GM12878 (cell line): ENCODE data around the gene VAC14. TPM values are rescaled to one million over a fixed set of nuclear protein-coding genes. Genes with fewer than 3 reads are reported as not detected.

Experiments used
- ATAC-seq: fragments of 200-7000 bp; cut with Tn5 transposase; 3 replicates; pipeline ENCODE4 v1.9.1; 2020; ENCODE audit warnings: mild to moderate bottlenecking, moderate library complexity
- BruUV-seq: library from RNA; stranded (reverse); fragments of 400-500 nt; replicated peaks from 2 replicates; lab custom pipeline; 2021; lab: Mats Ljungman, UMichigan
- CTCF ChIA-PET: fragments of 300-600 bp; sonication (Branson Sonifier 250); formaldehyde crosslinking; extraction: SDS; loops from one replicate; lab custom pipeline; 2021; ENCODE audit warnings: inconsistent platforms; lab: Yijun Ruan, JAX
- POLR2A ChIA-PET: fragments of 350-600 bp; formaldehyde crosslinking; extraction: SDS; loops from one replicate; lab custom pipeline; 2021; ENCODE audit warnings: inconsistent platforms; lab: Charles Lee
- RAD21 ChIA-PET: fragments of 300-600 bp; sonication (Branson Sonifier 250); formaldehyde crosslinking; loops from one replicate; lab custom pipeline; 2023; ENCODE audit warnings: antibody characterized with exemption; ENCODE audit not compliant: unreplicated experiment; lab: Charles Lee
- SMC1A ChIA-PET: fragments of 300-600 bp; sonication (Branson Sonifier 250); formaldehyde crosslinking; loops from one replicate; lab custom pipeline; 2023; ENCODE audit not compliant: unreplicated experiment, uncharacterized antibody; lab: Charles Lee
- DNase-seq: peaks from one replicate; pipeline ENCODE4 v3.0.0-alpha.2; 2011; ENCODE audit warnings: low read depth, low spot score
- FAIRE-seq: peaks from 3 replicates; lab custom pipeline; 2011; peaks lifted over from hg19 to GRCh38; lab: Jason Lieb, UNC
- H2AFZ ChIP-seq: 2 replicates; pipeline ENCODE4 v1.6.0; 2011; ENCODE audit warnings: low read depth, low read length, control low read depth; ENCODE audit not compliant: control insufficient read depth
- H3K27ac ChIP-seq: 2 replicates; pipeline ENCODE4 v1.5.1; 2011; ENCODE audit warnings: control low read depth; ENCODE audit not compliant: control insufficient read depth, insufficient read depth
- H3K27me3 ChIP-seq, 2 experiments: replicated peaks in 1 of 2; 2 replicates each; pipeline versions ENCODE4 v1.6.0 to v1.6.1; 2011; ENCODE audit warnings: low read length in 1 of 2; ENCODE audit not compliant: control insufficient read depth in 2 of 2, insufficient read depth in 2 of 2
- H3K36me3 ChIP-seq, 2 experiments: 2 replicates each; pipeline ENCODE4 v1.5.1; 2011; ENCODE audit warnings: low read length in 1 of 2; ENCODE audit not compliant: control insufficient read depth in 2 of 2, insufficient read depth in 2 of 2
- H3K4me1 ChIP-seq: 2 replicates; pipeline ENCODE4 v1.6.1; 2011; ENCODE audit warnings: mild to moderate bottlenecking, low read length, moderate library complexity, mixed read lengths; ENCODE audit not compliant: control insufficient read depth, insufficient read depth
- H3K4me2 ChIP-seq: 2 replicates; pipeline ENCODE4 v1.6.0; 2011; ENCODE audit warnings: control low read depth; ENCODE audit not compliant: control insufficient read depth, insufficient read depth
- H3K4me3 ChIP-seq: fragments of 200-600 bp; sonication (generic); 2 replicates; pipeline ENCODE4 v1.5.1; 2016
- H3K79me2 ChIP-seq: 2 replicates; pipeline ENCODE4 v1.6.0; 2011; ENCODE audit warnings: low read length; ENCODE audit not compliant: control insufficient read depth, insufficient read depth
- H3K9ac ChIP-seq: 2 replicates; pipeline ENCODE4 v1.8.0; 2011; ENCODE audit warnings: low read length, control low read depth, mixed read lengths; ENCODE audit not compliant: control insufficient read depth, insufficient read depth
- H3K9me3 ChIP-seq: replicated peaks from 3 replicates; pipeline ENCODE4 v1.5.1; 2011; ENCODE audit warnings: mild to moderate bottlenecking, low read length; ENCODE audit not compliant: control insufficient read depth, insufficient read depth
- H4K20me1 ChIP-seq: 2 replicates; pipeline ENCODE4 v1.6.0; 2011; ENCODE audit not compliant: control insufficient read depth, insufficient read depth
- ASH2L ChIP-seq: fragments of 300-600, 200-600 bp; sonication (generic); IDR thresholded peaks from 2 replicates; pipeline ENCODE4 v1.6.1; 2017; ENCODE audit warnings: low read depth, mild to moderate bottlenecking, borderline replicate concordance
- CHD2 ChIP-seq: IDR thresholded peaks from 2 replicates; pipeline ENCODE4 v1.6.1; 2011; ENCODE audit warnings: low read depth, low read length, improper control_type of control experiment, borderline replicate concordance
- CTCF ChIP-seq, 3 experiments: IDR thresholded peaks in 2 of 3; conservative IDR thresholded peaks in 1 of 3; 2 replicates each; pipeline ENCODE4 v1.5.1; 2011; ENCODE audit warnings: low read depth in 3 of 3, low read length in 3 of 3, mild to moderate bottlenecking in 3 of 3, control low read depth in 2 of 3, moderate library complexity in 2 of 3, inconsistent platforms in 1 of 3, mixed read lengths in 1 of 3; ENCODE audit not compliant: control insufficient read depth in 2 of 3, insufficient read depth in 1 of 3; ENCODE audit errors: extremely low read depth in 1 of 3
- DPF2 ChIP-seq: fragments of 450-650 bp; IDR thresholded peaks from 2 replicates; pipeline ENCODE4 v1.6.1; 2017; ENCODE audit warnings: mild to moderate bottlenecking
- E2F4 ChIP-seq: IDR thresholded peaks from 2 replicates; pipeline ENCODE4 v1.6.1; 2012; ENCODE audit warnings: low read depth, low read length, improper control_type of control experiment
- FOXM1 ChIP-seq: IDR thresholded peaks from 2 replicates; pipeline ENCODE4 v1.6.1; 2012; ENCODE audit warnings: low read depth, mild to moderate bottlenecking, inconsistent platforms, low read length, moderate library complexity
- GABPA ChIP-seq: IDR thresholded peaks from 2 replicates; pipeline ENCODE4 v1.6.1; 2014; ENCODE audit warnings: antibody characterized with exemption, low read depth, mild to moderate bottlenecking, inconsistent platforms
- HDGF ChIP-seq: fragments of 450-650 bp; IDR thresholded peaks from 2 replicates; pipeline ENCODE4 v1.6.1; 2016; ENCODE audit warnings: antibody characterized with exemption
- MEF2A ChIP-seq: IDR thresholded peaks from 2 replicates; pipeline ENCODE4 v1.6.1; 2011; ENCODE audit warnings: low read depth, mild to moderate bottlenecking, low read length, moderate library complexity; ENCODE audit not compliant: insufficient read depth
- NFIC ChIP-seq: IDR thresholded peaks from 2 replicates; pipeline ENCODE4 v1.6.1; 2012; ENCODE audit warnings: low read depth, mild to moderate bottlenecking, inconsistent platforms, low read length, moderate library complexity
- SMAD5 ChIP-seq: IDR thresholded peaks from 2 replicates; pipeline ENCODE4 v1.6.1; 2016; ENCODE audit warnings: antibody characterized with exemption, low read depth
- ZBTB33 ChIP-seq: fragments of 450-650 bp; IDR thresholded peaks from 2 replicates; pipeline ENCODE4 v1.6.1; 2017; ENCODE audit warnings: mild to moderate bottlenecking
- ZNF687 ChIP-seq: fragments of 450-650 bp; IDR thresholded peaks from 2 replicates; pipeline ENCODE4 v1.6.1; 2017; ENCODE audit warnings: mild to moderate bottlenecking, moderate library complexity
- WGBS: methylation state at CpG from one replicate; pipeline ENCODE4 v1.1.6; 2016; ENCODE audit warnings: low lambda C conversion rate; ENCODE audit not compliant: insufficient replicate concordance, insufficient coverage; ENCODE audit errors: missing lambda C conversion rate; 5-methylcytosine and 5-hydroxymethylcytosine counted together
- in situ Hi-C: fragments of 300-500 bp; cut with MboI; formaldehyde crosslinking; loops from 9 replicates; pipeline ENCODE4 v1.14.3; 2018; ENCODE audit warnings: mixed read lengths
- intact Hi-C: fragments of 100-400 bp; cut with micrococcal nuclease; formaldehyde crosslinking; loops from one replicate; pipeline ENCODE4 v1.14.2; 2022; ENCODE audit not compliant: unreplicated experiment
- polyA plus RNA-seq, 11 experiments: library from polyadenylated mRNA; depleted of rRNA in 4 of 11; unstranded in 6 of 11; stranded (reverse) in 5 of 11; fragments of >200 nt; fragmentation: Nextera tagmentation in 4 of 11; fragmentation: Illumina TruSeq in 1 of 11; extraction: Ambion mirVana in 4 of 11; extraction: Trizol in 1 of 11; gene quantifications; 1 replicate in 1 of 11; 2 replicates in 10 of 11; pipeline versions ENCODE4 v1.2.1 to v1.2.3, GENCODE V29; 2011 to 2016; ENCODE audit warnings: inconsistent platforms in 2 of 11, missing spikeins in 2 of 11, low read depth in 1 of 11
- total RNA-seq, 4 experiments: library from RNA; depleted of rRNA in 3 of 4; stranded (reverse); fragments of >200 nt in 3 of 4; fragmentation: Illumina TruSeq in 1 of 4; extraction: Trizol in 1 of 4; gene quantifications; 2 replicates each; pipeline versions ENCODE4 v1.2.1 to v1.2.3, GENCODE V29; 2013 to 2021

Gene VAC14
- total and polyA plus RNA-seq, 10 of the 15 experiments (the other 5 are each of a cell fraction or from before 2014, with no cell fraction given), result 1.3 to 45.5 (median 25.5) TPM

- no peak for TF ChIP-seq E2F4
- no peak for TF ChIP-seq SMAD5
- no peak for TF ChIP-seq FOXM1
- no peak for TF ChIP-seq ZNF687
- TF ChIP-seq HDGF, result no peak
- TF ChIP-seq DPF2, result no peak
- TF ChIP-seq CTCF (IDR thresholded peaks at IDR 0.05 in 2 of 3, conservative IDR thresholded peaks at IDR 0.05 in 1 of 3; ENCODE audit: control insufficient read depth in 2 of 3, extremely low read depth in 1 of 3, insufficient read depth in 1 of 3, low read depth in 3 of 3, low read length in 3 of 3), result no peak
- TF ChIP-seq NFIC, result no peak
- TF ChIP-seq ZBTB33, result no peak
- no peak for TF ChIP-seq GABPA
- TF ChIP-seq MEF2A, result no peak
- no peak for TF ChIP-seq CHD2
- no peak for TF ChIP-seq ASH2L
- H3K9ac ChIP-seq, result no peak overlapping the region
- H2AFZ ChIP-seq, result no peak overlapping the region
- ChIA-PET CTCF (interaction anchor here (0.6 to 0.7 kb wide), 2 partner anchors 24 to 45 kb away, joined by 3 read pairs; no protein-coding TSS in a partner anchor), RAD21 (no interaction called here), POLR2A (no interaction called here), SMC1A (no interaction called here)
- no TSS peak for BruUV-seq
- DNase-seq (no peak), FAIRE-seq (no peak), ATAC-seq (no peak)
- 97% methylated on average over 9 of the region's 9 CpGs for WGBS
- no peaks in the 10 kb centered on the region for H3K79me2 ChIP-seq
- no peaks in the 10 kb centered on the region for H4K20me1 ChIP-seq
- in situ Hi-C loops, result no loop called here
- H3K4me1 ChIP-seq, result no peaks in the 10 kb centered on the region
- H3K27ac ChIP-seq, result no peak overlapping the region
- H3K4me2 ChIP-seq, result no peak overlapping the region
- intact Hi-C loops, result loop anchor here (10.0 kb wide), 1 partner anchor 183 kb away; no protein-coding TSS in a partner anchor
- peaks cover 2% of the 10 kb centered on the region; the same call in 1 of the 3 replicates for H3K9me3 ChIP-seq
- H3K36me3 ChIP-seq, result peaks cover 19 to 21% of the 10 kb centered on the region in 2 experiments
- H3K4me3 ChIP-seq, result no peak overlapping the region
- H3K27me3 ChIP-seq, result no peaks in the 10 kb centered on the region
Measured at GRCh38 chr16:70777496-70777895, 23.5 kb downstream of the VAC14 start.
